Measurements from ENCODE around the gene FAM50A.

The FAM50A gene

DNA sequence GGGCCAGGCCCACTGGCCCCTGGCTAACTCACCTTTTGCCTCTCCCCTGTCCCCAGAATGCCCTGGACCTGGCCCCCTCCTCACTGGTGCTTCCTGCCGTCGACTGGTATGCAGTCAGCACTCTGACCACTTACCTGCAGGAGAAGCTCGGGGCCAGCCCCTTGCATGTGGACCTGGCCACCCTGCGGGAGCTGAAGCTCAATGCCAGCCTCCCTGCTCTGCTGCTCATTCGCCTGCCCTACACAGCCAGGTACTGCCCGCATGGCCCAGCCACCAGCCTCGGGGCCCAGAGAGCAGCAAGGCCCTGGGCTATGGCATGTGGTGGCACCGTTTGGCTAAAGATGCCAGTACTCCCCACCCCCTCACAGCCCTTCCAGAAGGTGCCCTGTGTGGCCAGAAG is 11.7 kb upstream of the FAM50A start:
- no peak overlapping the region for H3K4me3 ChIP-seq (ENCODE audit: low read depth, low read length)
- H3K4me1 ChIP-seq (ENCODE audit: control insufficient read depth, insufficient read depth, low read length), result peaks cover 3% of the 10 kb centered on the region; the same call in 1 of the 2 replicates
- peaks cover 37% of the 10 kb centered on the region for H3K9me3 ChIP-seq (ENCODE audit: control insufficient read depth, insufficient read depth, low read length)
- H3K27me3 ChIP-seq (ENCODE audit: control insufficient read depth, insufficient read depth, low read length), result no peaks in the 10 kb centered on the region
- H3K36me3 ChIP-seq (ENCODE audit: control insufficient read depth, insufficient read depth, low read length), result peaks cover 29% of the 10 kb centered on the region
- no peak overlapping the region for H3K9ac ChIP-seq (ENCODE audit: low read depth, low read length)
- no peak overlapping the region for H3K27ac ChIP-seq (ENCODE audit: low read depth, low read length)

- H3K27ac ChIP-seq (ENCODE audit: low read depth, low read length), result no peak overlapping the region
- peaks cover 44% of the 10 kb centered on the region for H3K9me3 ChIP-seq (ENCODE audit: control insufficient read depth, insufficient read depth, low read length)
- H3K36me3 ChIP-seq (ENCODE audit: control insufficient read depth, insufficient read depth, low read length), result peaks cover 33% of the 10 kb centered on the region
- no peak overlapping the region for H3K9ac ChIP-seq (ENCODE audit: low read depth, low read length)
- H3K4me3 ChIP-seq (ENCODE audit: low read depth, low read length), result no peak overlapping the region
- peaks cover 3% of the 10 kb centered on the region; the same call in 1 of the 2 replicates for H3K4me1 ChIP-seq (ENCODE audit: control insufficient read depth, insufficient read depth, low read length)
- no peaks in the 10 kb centered on the region for H3K27me3 ChIP-seq (ENCODE audit: control insufficient read depth, insufficient read depth, low read length)
Observed at GRCh38 chrX:154433605-154434004, 10.3 kb upstream of the FAM50A start.

- Histone ChIP-seq H3K4me3 (ENCODE audit: low read depth, low read length) (no peak overlapping the region), H3K27me3 (ENCODE audit: control insufficient read depth, insufficient read depth, low read length) (no peaks in the 10 kb centered on the region), H3K4me1 (ENCODE audit: control insufficient read depth, insufficient read depth, low read length) (no peaks in the 10 kb centered on the region), H3K9me3 (ENCODE audit: control insufficient read depth, insufficient read depth, low read length) (peaks cover 45% of the 10 kb centered on the region), H3K9ac (ENCODE audit: low read depth, low read length) (no peak overlapping the region), H3K36me3 (ENCODE audit: control insufficient read depth, insufficient read depth, low read length) (peaks cover 39% of the 10 kb centered on the region), H3K27ac (ENCODE audit: low read depth, low read length) (no peak overlapping the region)
Observed at GRCh38 chrX:154434394-154435168, 9.4 kb upstream of the FAM50A start.

DNA sequence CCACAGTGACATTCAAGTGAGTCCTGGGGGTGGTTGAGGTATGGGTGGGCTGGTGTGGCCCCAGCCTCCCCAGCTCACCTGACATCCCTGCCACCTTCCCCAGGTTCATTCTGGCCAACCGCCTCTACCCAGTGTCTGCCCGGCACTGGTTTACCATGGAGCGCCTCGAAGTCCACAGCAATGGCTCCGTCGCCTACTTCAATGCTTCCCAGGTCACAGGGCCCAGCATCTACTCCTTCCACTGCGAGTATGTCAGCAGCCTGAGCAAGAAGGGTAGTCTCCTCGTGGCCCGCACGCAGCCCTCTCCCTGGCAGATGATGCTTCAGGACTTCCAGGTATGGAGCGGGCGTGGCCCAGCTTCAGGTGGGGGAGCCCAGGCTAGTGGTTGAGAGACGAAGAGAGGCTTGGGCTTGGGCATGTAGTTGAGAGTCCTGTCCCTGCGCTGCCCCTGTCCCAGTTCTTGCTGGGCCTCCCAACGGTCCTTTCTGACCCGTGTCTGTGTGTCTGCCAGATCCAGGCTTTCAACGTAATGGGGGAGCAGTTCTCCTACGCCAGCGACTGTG is 8.7 kb upstream of the FAM50A start:
- no peak overlapping the region for H3K9ac ChIP-seq (ENCODE audit: low read depth, low read length)
- H3K9me3 ChIP-seq (ENCODE audit: control insufficient read depth, insufficient read depth, low read length), result peaks cover 47% of the 10 kb centered on the region
- no peak overlapping the region for H3K4me3 ChIP-seq (ENCODE audit: low read depth, low read length)
- H3K27me3 ChIP-seq (ENCODE audit: control insufficient read depth, insufficient read depth, low read length), result no peaks in the 10 kb centered on the region
- no peaks in the 10 kb centered on the region for H3K4me1 ChIP-seq (ENCODE audit: control insufficient read depth, insufficient read depth, low read length)
- H3K36me3 ChIP-seq (ENCODE audit: control insufficient read depth, insufficient read depth, low read length), result peaks cover 45% of the 10 kb centered on the region
- H3K27ac ChIP-seq (ENCODE audit: low read depth, low read length), result no peak overlapping the region

DNA sequence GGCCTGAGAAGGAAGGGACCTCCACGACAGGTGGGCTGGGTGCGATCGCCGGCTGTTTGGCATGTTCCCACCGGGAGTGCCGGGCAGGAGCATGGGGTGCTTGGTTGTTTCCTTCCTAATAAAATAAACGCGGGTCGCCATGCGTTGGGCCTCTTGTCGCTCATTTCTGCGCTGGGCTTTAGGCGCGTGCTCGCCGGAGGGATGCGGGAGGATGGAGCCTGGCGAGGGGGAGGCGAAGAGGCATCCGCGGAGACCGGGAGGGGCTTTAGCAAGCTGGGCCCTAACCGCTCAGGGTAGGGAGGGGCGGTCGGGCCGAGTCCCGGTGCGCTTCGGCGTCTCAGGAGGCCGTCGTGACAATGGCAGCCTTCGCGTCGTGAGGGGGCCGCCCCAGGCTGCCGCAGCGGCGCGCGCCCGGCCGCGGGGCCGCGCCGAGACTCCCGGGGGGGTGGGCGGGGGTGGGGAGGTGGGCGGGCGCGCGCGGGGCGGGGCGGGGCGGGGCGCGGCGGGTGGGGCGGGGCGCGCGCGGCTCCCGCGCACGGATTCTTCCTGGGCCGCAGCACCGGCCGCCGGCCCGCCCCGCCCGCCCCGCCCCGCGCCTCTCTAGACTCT is 7.5 kb upstream of the FAM50A start:
- Histone ChIP-seq H3K9ac (ENCODE audit: low read depth, low read length) (no peak overlapping the region; the same call in 1 of the 2 replicates), H3K27me3 (ENCODE audit: control insufficient read depth, insufficient read depth, low read length) (no peaks in the 10 kb centered on the region), H3K36me3 (ENCODE audit: control insufficient read depth, insufficient read depth, low read length) (peaks cover 56% of the 10 kb centered on the region), H3K27ac (ENCODE audit: low read depth, low read length) (peak overlapping the region; percentile 84), H3K4me1 (ENCODE audit: control insufficient read depth, insufficient read depth, low read length) (no peaks in the 10 kb centered on the region), H3K9me3 (ENCODE audit: control insufficient read depth, insufficient read depth, low read length) (peaks cover 47% of the 10 kb centered on the region), H3K4me3 (ENCODE audit: low read depth, low read length) (peak overlapping the region; percentile 76)

GRCh38 chrX:154436983-154437752 is 6.8 kb upstream of the FAM50A start, which contains the start of gene GDI1:
GDI1 (plus strand) TSS chrX:154437154; CDS start chrX:154437255, 101 bp downstream.
- Histone ChIP-seq H3K27ac (ENCODE audit: low read depth, low read length) (peak within 1 kb of the TSS; percentile 84), H3K9me3 (ENCODE audit: control insufficient read depth, insufficient read depth, low read length) (peaks cover 45% of the 10 kb centered on the region), H3K27me3 (ENCODE audit: control insufficient read depth, insufficient read depth, low read length) (no peaks in the 10 kb centered on the region), H3K9ac (ENCODE audit: low read depth, low read length) (no peak within 1 kb of the TSS; the same call in 1 of the 2 replicates), H3K4me1 (ENCODE audit: control insufficient read depth, insufficient read depth, low read length) (no peaks in the 10 kb centered on the region), H3K4me3 (ENCODE audit: low read depth, low read length) (peak within 1 kb of the TSS; percentile 76), H3K36me3 (ENCODE audit: control insufficient read depth, insufficient read depth, low read length) (peaks cover 57% of the 10 kb centered on the region)

GRCh38 chrX:154437971-154438893 is 5.7 kb upstream of the FAM50A start:
- Histone ChIP-seq H3K27me3 (ENCODE audit: control insufficient read depth, insufficient read depth, low read length) (no peaks in the 10 kb centered on the region), H3K9me3 (ENCODE audit: control insufficient read depth, insufficient read depth, low read length) (peaks cover 37% of the 10 kb centered on the region), H3K9ac (ENCODE audit: low read depth, low read length) (no peak overlapping the region), H3K36me3 (ENCODE audit: control insufficient read depth, insufficient read depth, low read length) (peaks cover 58% of the 10 kb centered on the region), H3K4me3 (ENCODE audit: low read depth, low read length) (peak overlapping the region; percentile 76), H3K27ac (ENCODE audit: low read depth, low read length) (no peak overlapping the region), H3K4me1 (ENCODE audit: control insufficient read depth, insufficient read depth, low read length) (no peaks in the 10 kb centered on the region)

DNA sequence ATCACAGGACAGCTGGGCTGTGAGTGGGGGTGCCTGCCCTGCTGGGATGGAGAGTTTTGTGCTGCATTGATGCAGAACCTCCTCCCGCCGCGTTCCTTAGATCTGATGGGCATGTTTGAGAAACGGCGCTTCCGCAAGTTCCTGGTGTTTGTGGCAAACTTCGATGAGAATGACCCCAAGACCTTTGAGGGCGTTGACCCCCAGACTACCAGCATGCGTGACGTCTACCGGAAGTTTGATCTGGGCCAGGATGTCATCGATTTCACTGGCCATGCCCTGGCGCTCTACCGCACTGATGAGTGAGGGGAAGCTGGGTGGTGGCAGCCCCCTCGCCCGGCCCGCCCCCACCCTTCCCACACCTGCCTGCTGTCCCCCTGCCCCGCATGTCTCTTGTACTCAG is 4.1 kb upstream of the FAM50A start:
- no peak overlapping the region for H3K4me3 ChIP-seq (ENCODE audit: low read depth, low read length)
- no peak overlapping the region for H3K27ac ChIP-seq (ENCODE audit: low read depth, low read length)
- H3K36me3 ChIP-seq (ENCODE audit: control insufficient read depth, insufficient read depth, low read length), result peaks cover 43% of the 10 kb centered on the region
- peaks cover 22% of the 10 kb centered on the region; the same call in 1 of the 2 replicates for H3K9me3 ChIP-seq (ENCODE audit: control insufficient read depth, insufficient read depth, low read length)
- no peaks in the 10 kb centered on the region for H3K4me1 ChIP-seq (ENCODE audit: control insufficient read depth, insufficient read depth, low read length)
- no peak overlapping the region for H3K9ac ChIP-seq (ENCODE audit: low read depth, low read length)
- H3K27me3 ChIP-seq (ENCODE audit: control insufficient read depth, insufficient read depth, low read length), result no peaks in the 10 kb centered on the region

GRCh38 chrX:154440623-154441357 is 3.2 kb upstream of the FAM50A start:
- Histone ChIP-seq H3K36me3 (ENCODE audit: control insufficient read depth, insufficient read depth, low read length) (peaks cover 39% of the 10 kb centered on the region), H3K27ac (ENCODE audit: low read depth, low read length) (no peak overlapping the region)

More at GRCh38 chrX:154440623-154441357, 3.2 kb upstream of the FAM50A start:
- Histone ChIP-seq H3K9me3 (ENCODE audit: control insufficient read depth, insufficient read depth, low read length) (peaks cover 28% of the 10 kb centered on the region; the same call in 1 of the 2 replicates), H3K27me3 (ENCODE audit: control insufficient read depth, insufficient read depth, low read length) (no peaks in the 10 kb centered on the region), H3K9ac (ENCODE audit: low read depth, low read length) (no peak overlapping the region), H3K4me1 (ENCODE audit: control insufficient read depth, insufficient read depth, low read length) (no peaks in the 10 kb centered on the region), H3K4me3 (ENCODE audit: low read depth, low read length) (no peak overlapping the region)
